WTC11 (cell line): ENCODE data around the gene MYO15B. TPM values are rescaled to one million over a fixed set of nuclear protein-coding genes. Genes with fewer than 3 reads are reported as not detected.

Experiments used
- ATAC-seq: fragments of 200-7000 bp; cut with Tn5 transposase; 2 replicates; pipeline ENCODE4 v1.10.0; 2021; ENCODE audit warnings: mild to moderate bottlenecking, moderate library complexity
- CTCF ChIA-PET: fragments of 300-600 bp; sonication (Branson Sonifier 250); formaldehyde crosslinking; loops from one replicate; lab custom pipeline; 2021; ENCODE audit warnings: antibody characterized with exemption; lab: Charles Lee
- POLR2A ChIA-PET: fragments of 350-600 bp; sonication (Branson Sonifier 250); formaldehyde crosslinking; loops from one replicate; lab custom pipeline; 2021; ENCODE audit warnings: antibody characterized with exemption; lab: Charles Lee
- DNase-seq: peaks from one replicate; pipeline ENCODE4 v3.0.0; 2021; ENCODE audit warnings: low spot score
- H3K27ac Mint-ChIP-seq: 2 replicates; pipeline ENCODE4 v1.8.0; 2021; ENCODE audit warnings: mixed read lengths
- H3K27me3 Mint-ChIP-seq: 2 replicates; pipeline ENCODE4 v1.8.0; 2021; ENCODE audit warnings: low read depth, mild to moderate bottlenecking, moderate library complexity, mixed read lengths
- H3K36me3 Mint-ChIP-seq: 2 replicates; pipeline ENCODE4 v1.8.0; 2021; ENCODE audit warnings: mixed read lengths
- H3K4me1 Mint-ChIP-seq: 2 replicates; pipeline ENCODE4 v1.8.0; 2022; ENCODE audit warnings: mixed read lengths
- H3K4me3 Mint-ChIP-seq: 2 replicates; pipeline ENCODE4 v1.8.0; 2021; ENCODE audit warnings: mild to moderate bottlenecking, moderate library complexity, mixed read lengths
- H3K9me3 Mint-ChIP-seq: 2 replicates; pipeline ENCODE4 v1.8.0; 2021; ENCODE audit warnings: mixed read lengths
- ATF1 ChIP-seq: sonication (generic); formaldehyde crosslinking; IDR thresholded peaks from 2 replicates; pipeline ENCODE4 v1.8.1; 2023; ENCODE audit warnings: mild to moderate bottlenecking, moderate library complexity, missing genetic modification reagents
- ATF2 ChIP-seq: sonication (generic); formaldehyde crosslinking; IDR thresholded peaks from 2 replicates; pipeline ENCODE4 v1.8.1; 2022; ENCODE audit warnings: low read depth, missing genetic modification reagents, borderline replicate concordance
- EMX1 ChIP-seq: fragments of 250-450 bp; sonication (Bioruptor Pico); IDR thresholded peaks from 2 replicates; pipeline ENCODE4 v1.8.0; 2021; ENCODE audit warnings: mild to moderate bottlenecking
- HMGA2 ChIP-seq: fragments of 250-450 bp; sonication (Bioruptor Pico); IDR thresholded peaks from 2 replicates; pipeline ENCODE4 v1.4.0; 2021; ENCODE audit warnings: mild to moderate bottlenecking, moderate library complexity
- HMGXB4 ChIP-seq: sonication (generic); formaldehyde crosslinking; IDR thresholded peaks from 2 replicates; pipeline ENCODE4 v1.8.1; 2023; ENCODE audit warnings: mild to moderate bottlenecking, moderate library complexity, missing genetic modification reagents
- NFATC4 ChIP-seq: fragments of 250-450 bp; sonication (Bioruptor Pico); IDR thresholded peaks from 2 replicates; pipeline ENCODE4 v1.9.0; 2021; ENCODE audit warnings: mild to moderate bottlenecking
- NR1H2 ChIP-seq: sonication (generic); formaldehyde crosslinking; IDR thresholded peaks from 2 replicates; pipeline ENCODE4 v1.9.0; 2021; ENCODE audit warnings: mild to moderate bottlenecking, moderate library complexity, missing genetic modification reagents
- NR2C2 ChIP-seq: sonication (generic); formaldehyde crosslinking; IDR thresholded peaks from 2 replicates; pipeline ENCODE4 v1.8.0; 2022; ENCODE audit warnings: mild to moderate bottlenecking, missing genetic modification reagents
- TCF7 ChIP-seq: sonication (generic); formaldehyde crosslinking; IDR thresholded peaks from 2 replicates; pipeline ENCODE4 v1.8.0; 2022; ENCODE audit warnings: mild to moderate bottlenecking, low read depth, missing genetic modification reagents, moderate library complexity
- USF1 ChIP-seq: sonication (generic); formaldehyde crosslinking; IDR thresholded peaks from 2 replicates; pipeline ENCODE4 v1.8.0; 2022; ENCODE audit warnings: mild to moderate bottlenecking, missing genetic modification reagents
- ZBTB43 ChIP-seq: sonication (generic); formaldehyde crosslinking; IDR thresholded peaks from 2 replicates; pipeline ENCODE4 v1.8.1; 2023; ENCODE audit warnings: mild to moderate bottlenecking, missing genetic modification reagents
- ZNF281 ChIP-seq: sonication (generic); formaldehyde crosslinking; IDR thresholded peaks from 2 replicates; pipeline ENCODE4 v1.8.0; 2023; ENCODE audit warnings: mild to moderate bottlenecking, missing genetic modification reagents
- ZNF416 ChIP-seq: fragments of 250-450 bp; sonication (Bioruptor Pico); IDR thresholded peaks from 2 replicates; pipeline ENCODE4 v1.9.0; 2021; ENCODE audit warnings: mild to moderate bottlenecking, inconsistent platforms
- ZNF532 ChIP-seq: fragments of 250-450 bp; sonication (Bioruptor Pico); IDR thresholded peaks from 2 replicates; pipeline ENCODE4 v1.9.0; 2021; ENCODE audit warnings: mild to moderate bottlenecking, borderline replicate concordance
- ZSCAN18 ChIP-seq: fragments of 250-450 bp; sonication (Bioruptor Pico); IDR thresholded peaks from 2 replicates; pipeline ENCODE4 v2.1.2; 2022; ENCODE audit warnings: mild to moderate bottlenecking, moderate library complexity
- total RNA-seq: library from RNA; stranded (reverse); gene quantifications from 3 replicates; pipeline ENCODE4 v1.2.3, GENCODE V29; 2021

MYO15B gene
- total RNA-seq, 1 experiment from 2014 or later: 35.6 TPM

- 0 out of 2 replicates have a peak, but pooled peaks have one; percentile 16 for TF ChIP-seq NR2C2
- TF ChIP-seq HMGA2 (CRISPR knock-in tag): no peak
- ATAC-seq: no peak
- H3K9me3 Mint-ChIP-seq: peaks cover 8% of the 10 kb centered on the region
- DNase-seq: no peak
- ChIA-PET CTCF (interaction anchor here (0.6 to 8.9 kb wide), 15 partner anchors 11 to 519 kb away, joined by 3 to 61 read pairs (median 4); partner anchors contain the start of genes LLGL2, MIF4GD, SMIM5 and TSEN54), POLR2A (no interaction called here)
- no peak overlapping the region for H3K27ac Mint-ChIP-seq
- peaks cover 25% of the 10 kb centered on the region for H3K27me3 Mint-ChIP-seq
- H3K4me3 Mint-ChIP-seq: peak overlapping the region; percentile 18; the same call in 1 of the 2 replicates
- H3K36me3 Mint-ChIP-seq: peaks cover 3% of the 10 kb centered on the region; the same call in 1 of the 2 replicates
- H3K4me1 Mint-ChIP-seq: peaks cover 5% of the 10 kb centered on the region
These were observed 2.7 kb downstream of the MYO15B start for GRCh38 chr17:75590314-75590761.

GRCh38 chr17:75590849-75591721, 3.5 kb downstream of the MYO15B start:
- peak overlapping the region; percentile 28; the same call in 1 of the 2 replicates for H3K27ac Mint-ChIP-seq
- ATAC-seq: no peak
- DNase-seq: no peak
- CTCF ChIA-PET: interaction anchor here (0.6 to 8.9 kb wide), 15 partner anchors 10 to 239 kb away, joined by 3 to 61 read pairs (median 3); partner anchors contain the start of genes LLGL2, SMIM5 and TSEN54
- peaks cover 1% of the 10 kb centered on the region for H3K9me3 Mint-ChIP-seq
- POLR2A ChIA-PET: no interaction called here
- peak overlapping the region; percentile 8 for H3K4me3 Mint-ChIP-seq
- peaks cover 5% of the 10 kb centered on the region for H3K4me1 Mint-ChIP-seq
- peaks cover 19% of the 10 kb centered on the region for H3K27me3 Mint-ChIP-seq
- H3K36me3 Mint-ChIP-seq: peaks cover under 1% of the 10 kb centered on the region; the same call in 1 of the 2 replicates
- TF ChIP-seq EMX1 (CRISPR knock-in tag) (no peak), ZSCAN18 (CRISPR knock-in tag) (no peak), ZNF281 (CRISPR knock-in tag) (no peak), ATF2 (CRISPR knock-in tag) (no peak), ZNF416 (CRISPR knock-in tag) (no peak), ZNF532 (CRISPR knock-in tag) (no peak), USF1 (CRISPR knock-in tag) (no peak), ZBTB43 (CRISPR knock-in tag) (no peak), TCF7 (no peak), NR1H2 (CRISPR knock-in tag) (no peak), ATF1 (CRISPR knock-in tag) (no peak), NFATC4 (no peak), HMGXB4 (CRISPR knock-in tag) (no peak)
